Measurements from ENCODE around the gene RBM46. TPM values are rescaled to one million over a fixed set of nuclear protein-coding genes. Genes with fewer than 3 reads are reported as not detected.

The RBM46 gene
- total and polyA plus RNA-seq, 3 donors from 2014 or later: 27.3 to 46.2 (median 42.0) TPM

DNA sequence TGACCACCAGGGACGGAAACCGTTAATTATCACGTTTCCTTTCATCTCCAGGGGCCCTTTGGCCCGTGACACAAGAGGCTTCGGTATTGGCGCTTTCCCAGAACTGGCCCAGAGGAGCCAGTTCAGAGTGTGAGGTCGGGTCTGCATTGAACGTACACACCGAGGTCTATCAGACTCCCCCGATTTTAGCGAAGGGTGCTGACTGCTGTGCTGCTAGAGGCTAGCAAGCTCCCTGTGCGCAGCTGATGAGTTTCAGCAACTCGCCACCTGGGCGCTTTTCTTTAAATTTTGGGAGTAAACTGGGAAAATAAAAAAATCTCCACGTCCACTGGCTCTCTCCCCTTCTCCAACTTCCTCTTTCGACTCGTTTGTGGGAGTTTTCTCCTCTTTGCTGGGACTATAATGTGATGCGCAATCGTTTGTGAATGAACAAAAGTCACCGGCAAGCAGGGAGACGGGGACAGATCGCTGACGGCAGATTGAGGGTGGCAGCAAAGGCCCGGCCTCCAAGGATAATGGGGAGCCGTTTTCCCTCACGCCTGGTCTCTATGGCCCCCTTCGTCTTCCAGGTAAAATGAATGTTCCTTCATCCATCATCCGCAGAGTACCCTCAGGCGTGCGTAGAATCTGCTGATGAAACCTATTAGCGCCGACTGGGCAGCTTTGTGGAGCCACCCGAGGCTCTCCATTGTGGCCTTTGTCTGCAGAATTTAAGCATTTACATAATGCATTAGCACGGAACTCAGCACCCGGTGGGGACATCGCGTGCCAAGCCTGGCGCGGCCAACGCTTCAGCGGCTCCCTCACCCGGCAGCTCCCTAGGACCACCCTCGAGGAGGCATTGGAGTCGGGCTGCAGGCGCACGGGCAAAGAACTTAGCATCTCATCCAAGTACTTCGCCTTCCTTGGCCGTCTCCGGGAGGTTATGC, 38.9 kb upstream of the RBM46 start:
- TF ChIP-seq, protein P1, sequence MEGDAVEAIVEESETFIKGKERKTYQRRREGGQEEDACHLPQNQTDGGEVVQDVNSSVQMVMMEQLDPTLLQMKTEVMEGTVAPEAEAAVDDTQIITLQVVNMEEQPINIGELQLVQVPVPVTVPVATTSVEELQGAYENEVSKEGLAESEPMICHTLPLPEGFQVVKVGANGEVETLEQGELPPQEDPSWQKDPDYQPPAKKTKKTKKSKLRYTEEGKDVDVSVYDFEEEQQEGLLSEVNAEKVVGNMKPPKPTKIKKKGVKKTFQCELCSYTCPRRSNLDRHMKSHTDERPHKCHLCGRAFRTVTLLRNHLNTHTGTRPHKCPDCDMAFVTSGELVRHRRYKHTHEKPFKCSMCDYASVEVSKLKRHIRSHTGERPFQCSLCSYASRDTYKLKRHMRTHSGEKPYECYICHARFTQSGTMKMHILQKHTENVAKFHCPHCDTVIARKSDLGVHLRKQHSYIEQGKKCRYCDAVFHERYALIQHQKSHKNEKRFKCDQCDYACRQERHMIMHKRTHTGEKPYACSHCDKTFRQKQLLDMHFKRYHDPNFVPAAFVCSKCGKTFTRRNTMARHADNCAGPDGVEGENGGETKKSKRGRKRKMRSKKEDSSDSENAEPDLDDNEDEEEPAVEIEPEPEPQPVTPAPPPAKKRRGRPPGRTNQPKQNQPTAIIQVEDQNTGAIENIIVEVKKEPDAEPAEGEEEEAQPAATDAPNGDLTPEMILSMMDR (IDR thresholded peaks at IDR 0.05): no peak
- no peak for TF ChIP-seq POLR2A (IDR thresholded peaks at IDR 0.05)
- peak; percentile 16 for DNase-seq
- H3K36me3 ChIP-seq (ENCODE audit: low read depth, missing control alignments): no peaks in the 10 kb centered on the region
- H3K27me3 ChIP-seq: no peaks in the 10 kb centered on the region
- intact Hi-C loops (cut with DNase I; ENCODE audit: low total_unique reads): no loop called here
- H3K9me3 ChIP-seq: no peaks in the 10 kb centered on the region
- H3K4me1 ChIP-seq: peaks cover 7% of the 10 kb centered on the region
- no peak overlapping the region for H3K27ac ChIP-seq
- peak overlapping the region; percentile 18 to 69 for H3K4me3 ChIP-seq
- WGBS, 2 donors: 1 to 2% methylated on average over 49 of the region's 49 CpGs

DNA sequence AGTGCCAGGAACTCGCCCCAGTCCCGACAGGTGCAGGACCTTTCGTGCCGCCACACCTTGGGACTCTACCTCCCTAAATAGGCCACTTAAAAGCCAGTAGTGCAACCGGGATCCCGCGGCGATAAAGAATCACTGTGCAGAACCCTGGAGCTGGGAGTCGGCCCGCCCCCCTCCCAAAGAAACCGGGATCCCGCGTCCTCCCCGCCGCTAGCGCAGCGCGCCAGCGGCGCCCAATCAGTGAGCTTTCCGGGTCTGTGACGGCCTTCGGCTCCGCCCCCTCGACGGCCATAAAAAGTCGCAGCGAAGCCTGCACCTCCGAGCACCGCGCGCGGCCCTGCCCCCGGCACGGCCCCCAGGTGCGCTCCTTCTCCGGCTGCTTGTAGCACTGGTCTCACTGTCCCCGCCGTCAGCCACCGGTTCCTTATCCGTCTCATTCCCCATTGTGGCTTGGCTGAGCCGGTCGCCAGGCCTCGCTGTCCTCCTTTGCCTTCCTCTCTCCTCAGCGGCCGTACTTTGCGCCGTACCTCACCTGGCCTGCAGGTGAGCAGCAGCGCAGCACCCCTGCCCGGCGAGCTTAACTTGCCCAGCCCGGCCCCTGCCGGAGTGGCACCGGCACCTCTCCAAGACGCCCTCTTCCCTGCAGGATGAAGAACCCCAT, 37.3 kb upstream of the RBM46 start, which contains the start of gene LRAT:
TSS of gene LRAT (plus strand) at position 318 of the 658 bp plus-strand sequence. CDS start at position 645, 327 bp downstream.
- intact Hi-C loops (cut with DNase I; ENCODE audit: low total_unique reads): no loop called here
- peak; percentile 84 for DNase-seq
- peak within 1 kb of the TSS; percentile 31 to 69 for H3K4me3 ChIP-seq
- no peaks in the 10 kb centered on the region for H3K9me3 ChIP-seq
- H3K4me1 ChIP-seq: peaks cover 7% of the 10 kb centered on the region
- TF ChIP-seq POLR2A (IDR thresholded peaks at IDR 0.05): no peak
- TF ChIP-seq, protein P1 (IDR thresholded peaks at IDR 0.05): peak in 1 of 3 experiments; percentile 26
- no peaks in the 10 kb centered on the region for H3K36me3 ChIP-seq (ENCODE audit: low read depth, missing control alignments)
- H3K27ac ChIP-seq: no peak within 1 kb of the TSS
- WGBS, 2 donors: 1 to 2% methylated on average over 40 to 44 of the region's 55 CpGs
- no peaks in the 10 kb centered on the region for H3K27me3 ChIP-seq

DNA sequence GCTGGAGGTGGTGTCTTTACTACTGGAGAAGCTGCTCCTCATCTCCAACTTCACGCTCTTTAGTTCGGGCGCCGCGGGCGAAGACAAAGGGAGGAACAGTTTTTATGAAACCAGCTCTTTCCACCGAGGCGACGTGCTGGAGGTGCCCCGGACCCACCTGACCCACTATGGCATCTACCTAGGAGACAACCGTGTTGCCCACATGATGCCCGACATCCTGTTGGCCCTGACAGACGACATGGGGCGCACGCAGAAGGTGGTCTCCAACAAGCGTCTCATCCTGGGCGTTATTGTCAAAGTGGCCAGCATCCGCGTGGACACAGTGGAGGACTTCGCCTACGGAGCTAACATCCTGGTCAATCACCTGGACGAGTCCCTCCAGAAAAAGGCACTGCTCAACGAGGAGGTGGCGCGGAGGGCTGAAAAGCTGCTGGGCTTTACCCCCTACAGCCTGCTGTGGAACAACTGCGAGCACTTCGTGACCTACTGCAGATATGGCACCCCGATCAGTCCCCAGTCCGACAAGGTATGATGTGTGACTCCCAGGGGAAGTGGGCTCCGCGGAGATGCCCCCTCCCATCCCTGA, 36.6 kb upstream of the RBM46 start:
- Histone ChIP-seq H3K9me3 (no peaks in the 10 kb centered on the region), H3K27ac (no peak overlapping the region), H3K4me1 (peaks cover 7% of the 10 kb centered on the region), H3K27me3 (no peaks in the 10 kb centered on the region), H3K4me3 (peak overlapping the region; percentile 31 to 69), H3K36me3 (ENCODE audit: low read depth, missing control alignments) (no peaks in the 10 kb centered on the region)
- WGBS, 2 donors: 3 to 6% methylated on average over 8 to 31 of the region's 31 CpGs
- TF ChIP-seq, protein P1 (IDR thresholded peaks at IDR 0.05): no peak
- no peak for TF ChIP-seq POLR2A (IDR thresholded peaks at IDR 0.05)
- DNase-seq: no peak
- intact Hi-C loops (cut with DNase I; ENCODE audit: low total_unique reads): no loop called here

DNA sequence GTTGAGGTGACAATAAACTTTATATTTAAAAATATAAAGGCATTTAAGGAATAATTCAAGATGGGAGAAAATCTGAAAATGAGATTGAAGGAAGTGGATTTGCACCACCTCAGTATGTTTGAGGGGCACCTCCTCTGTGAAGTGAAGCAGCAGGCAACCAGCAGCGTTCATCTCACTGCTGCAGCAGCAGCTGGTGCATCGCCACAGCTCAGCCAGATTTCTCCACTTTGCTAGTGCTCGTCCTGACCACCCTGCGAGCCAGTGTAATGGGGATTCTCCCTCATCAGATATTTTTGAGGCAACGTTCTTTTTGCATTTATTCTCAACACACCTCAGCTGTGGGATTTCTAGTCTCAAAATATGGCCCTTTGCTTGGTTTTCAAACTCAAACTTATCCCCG, 23.4 kb upstream of the RBM46 start:
- no peak for TF ChIP-seq POLR2A (IDR thresholded peaks at IDR 0.05)
- TF ChIP-seq, protein P1 (IDR thresholded peaks at IDR 0.05): no peak
- Histone ChIP-seq H3K9me3 (no peaks in the 10 kb centered on the region), H3K27ac (no peak overlapping the region), H3K4me1 (no peaks in the 10 kb centered on the region), H3K4me3 (no peak overlapping the region), H3K36me3 (ENCODE audit: low read depth, missing control alignments) (no peaks in the 10 kb centered on the region), H3K27me3 (no peaks in the 10 kb centered on the region)
- no peak for DNase-seq
- intact Hi-C loops (cut with DNase I; ENCODE audit: low total_unique reads): no loop called here
- 80 to 84% methylated on average over 6 of the region's 6 CpGs for WGBS, 2 donors

Data from testis (tissue), 3 donors.